GM23338 (cell line): Measurements from ENCODE around the gene RNASE8.

Experiments used
- CREB1 ChIP-seq: fragments of 250-450 bp; sonication (Bioruptor Pico); IDR thresholded peaks from 2 replicates; pipeline ENCODE4 v1.5.0; 2020; ENCODE audit warnings: low read depth, mild to moderate bottlenecking, moderate library complexity
- CTCF ChIP-seq, 2 experiments: fragments of 200-600 bp in 1 of 2; sonication (generic) in 1 of 2; conservative IDR thresholded peaks; 2 replicates each; pipeline versions ENCODE4 v1.5.1 to v1.6.1; 2016 to 2017; ENCODE audit warnings: antibody characterized with exemption in 2 of 2, low read depth in 2 of 2, mild to moderate bottlenecking in 2 of 2, moderate library complexity in 1 of 2
- ETS1 ChIP-seq: IDR thresholded peaks from 2 replicates; pipeline ENCODE4 v1.6.1; 2016; ENCODE audit warnings: antibody characterized with exemption
- EZH2 ChIP-seq: fragments of 200-600 bp; sonication (generic); IDR thresholded peaks from one replicate; pipeline ENCODE4 v1.8.0; 2017; ENCODE audit warnings: antibody characterized with exemption, mild to moderate bottlenecking, low read depth; ENCODE audit not compliant: unreplicated experiment
- EZH2phosphoT487 ChIP-seq: fragments of 200-600 bp; sonication (generic); IDR thresholded peaks from one replicate; pipeline ENCODE4 v1.8.1; 2018; ENCODE audit warnings: antibody characterized with exemption; ENCODE audit not compliant: unreplicated experiment
- JUNB ChIP-seq: IDR thresholded peaks from one replicate; pipeline ENCODE4 v1.6.1; 2016; ENCODE audit warnings: antibody characterized with exemption; ENCODE audit not compliant: unreplicated experiment
- POLR2AphosphoS5 ChIP-seq: IDR thresholded peaks from 2 replicates; pipeline ENCODE4 v1.6.1; 2016; ENCODE audit warnings: antibody characterized with exemption, low read depth
- REST ChIP-seq: IDR thresholded peaks from one replicate; pipeline ENCODE4 v1.6.1; 2018; ENCODE audit warnings: antibody characterized with exemption; ENCODE audit not compliant: unreplicated experiment
- STAT1 ChIP-seq: IDR thresholded peaks from one replicate; pipeline ENCODE4 v1.6.1; 2016; ENCODE audit warnings: antibody characterized with exemption; ENCODE audit not compliant: unreplicated experiment
- ZNF114 ChIP-seq: fragments of 250-450 bp; sonication (Bioruptor Pico); IDR thresholded peaks from 2 replicates; pipeline ENCODE4 v1.5.0; 2020; ENCODE audit warnings: mild to moderate bottlenecking, moderate library complexity
- ZNF331 ChIP-seq: fragments of 250-450 bp; sonication (Bioruptor Pico); IDR thresholded peaks from 2 replicates; pipeline ENCODE4 v1.5.0; 2020; ENCODE audit warnings: low read depth, mild to moderate bottlenecking, moderate library complexity

- TF ChIP-seq EZH2phosphoT487 (no peak), JUNB (no peak), EZH2 (no peak), CTCF (conservative IDR thresholded peaks at IDR 0.05; ENCODE audit: low read depth in 2 of 2) (no peak), REST (no peak), ZNF114 (CRISPR knock-in tag) (no peak), POLR2AphosphoS5 (no peak), CREB1 (no peak), STAT1 (no peak), ETS1 (no peak), ZNF331 (no peak)
Observed at GRCh38 chr14:21088687-21089086, 31.1 kb downstream of the RNASE8 start.
